BLaER1 (cell line): ENCODE measurements around the gene MALRD1.

Experiments used
- H3K27ac ChIP-seq: shearing (Covaris generic); formaldehyde crosslinking; 2 replicates; pipeline ENCODE4 v1.8.1; 2022
- H3K27me3 ChIP-seq: shearing (Covaris generic); formaldehyde crosslinking; 2 replicates; pipeline ENCODE4 v1.8.1; 2022
- H3K36me3 ChIP-seq: shearing (Covaris generic); formaldehyde crosslinking; 2 replicates; pipeline ENCODE4 v1.8.1; 2022
- H3K4me1 ChIP-seq: shearing (Covaris generic); formaldehyde crosslinking; 2 replicates; pipeline ENCODE4 v1.8.1; 2022
- H3K4me2 ChIP-seq: shearing (Covaris generic); formaldehyde crosslinking; 2 replicates; pipeline ENCODE4 v1.8.1; 2022
- H3K4me3 ChIP-seq: shearing (Covaris generic); formaldehyde crosslinking; 2 replicates; pipeline ENCODE4 v1.8.1; 2022
- H3K9ac ChIP-seq: shearing (Covaris generic); formaldehyde crosslinking; 2 replicates; pipeline ENCODE4 v1.8.1; 2022
- H3K9me3 ChIP-seq: shearing (Covaris generic); formaldehyde crosslinking; 2 replicates; pipeline ENCODE4 v1.8.1; 2022
- H4K20me1 ChIP-seq: shearing (Covaris generic); formaldehyde crosslinking; 2 replicates; pipeline ENCODE4 v1.8.1; 2022
- Cebpa-rat ChIP-seq: shearing (Covaris generic); IDR thresholded peaks from 2 replicates; pipeline ENCODE4 v1.8.1; 2022

Gene MALRD1

DNA sequence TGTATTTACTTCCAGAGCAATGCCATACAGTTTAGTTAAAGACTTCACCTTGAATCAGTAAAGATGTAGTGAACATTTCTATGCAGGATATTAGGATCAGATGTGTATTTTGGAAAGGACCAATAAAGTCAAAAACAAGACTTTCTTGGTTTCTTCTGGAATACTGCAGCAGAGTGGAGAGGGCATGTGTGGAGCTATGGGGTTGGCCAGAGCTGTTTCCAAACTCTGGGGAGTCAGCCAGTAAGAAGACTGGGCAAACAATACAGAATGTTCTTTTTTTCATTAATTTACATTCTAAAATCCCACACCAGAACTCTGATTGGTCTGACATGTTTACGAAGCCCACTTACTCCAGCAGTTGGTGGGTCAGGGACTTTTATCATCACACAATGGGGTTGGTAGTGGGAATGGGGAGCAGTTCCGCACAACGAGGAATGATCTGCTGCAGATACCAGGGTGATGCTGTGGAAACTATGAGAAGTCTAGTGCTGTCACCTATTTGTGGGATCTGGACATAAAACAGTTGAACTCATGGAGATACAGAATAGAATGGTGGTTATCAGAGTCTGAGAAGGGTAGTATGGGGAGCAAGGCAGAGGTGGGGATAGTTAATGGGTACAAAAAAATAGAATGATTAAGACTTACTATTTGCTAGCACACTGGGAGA, 267.7 kb downstream of the MALRD1 start:
- Histone ChIP-seq H3K4me3 (no peak overlapping the region), H3K27ac (no peak overlapping the region), H3K4me1 (no peaks in the 10 kb centered on the region), H4K20me1 (no peaks in the 10 kb centered on the region), H3K9ac (no peak overlapping the region), H3K27me3 (no peaks in the 10 kb centered on the region), H3K4me2 (no peak overlapping the region), H3K36me3 (no peaks in the 10 kb centered on the region), H3K9me3 (no peaks in the 10 kb centered on the region)
- TF ChIP-seq Cebpa-rat = no peak

DNA sequence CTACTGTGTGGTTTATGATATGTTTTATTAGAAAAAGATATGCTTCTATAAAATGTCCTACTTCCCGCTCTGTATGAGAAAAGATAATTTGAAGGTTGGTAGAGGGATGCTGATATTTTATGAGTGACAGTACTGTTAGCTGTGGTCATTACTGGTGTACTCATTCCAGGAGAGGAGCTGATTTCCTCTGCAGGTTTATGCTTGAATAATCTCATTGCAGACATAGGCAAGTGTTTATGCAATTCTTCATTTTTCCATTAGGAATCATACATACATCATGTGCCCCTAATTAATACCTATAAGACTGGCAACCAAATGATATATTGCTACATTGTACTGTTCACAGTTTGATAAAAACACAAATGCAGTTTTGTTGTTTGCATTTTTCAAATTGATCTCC, 269.4 kb downstream of the MALRD1 start:
- Histone ChIP-seq H3K27ac (no peak overlapping the region), H3K4me1 (no peaks in the 10 kb centered on the region), H3K9me3 (no peaks in the 10 kb centered on the region), H3K36me3 (no peaks in the 10 kb centered on the region), H3K27me3 (no peaks in the 10 kb centered on the region), H4K20me1 (no peaks in the 10 kb centered on the region), H3K9ac (no peak overlapping the region), H3K4me2 (no peak overlapping the region), H3K4me3 (no peak overlapping the region)
- no peak for TF ChIP-seq Cebpa-rat

GRCh38 chr10:19325581-19325980, 277.0 kb downstream of the MALRD1 start:
- Histone ChIP-seq H3K27ac (no peak overlapping the region), H3K27me3 (no peaks in the 10 kb centered on the region), H3K9ac (no peak overlapping the region), H3K4me3 (no peak overlapping the region), H3K4me2 (no peak overlapping the region), H4K20me1 (no peaks in the 10 kb centered on the region), H3K9me3 (no peaks in the 10 kb centered on the region), H3K36me3 (no peaks in the 10 kb centered on the region), H3K4me1 (no peaks in the 10 kb centered on the region)
- no peak for TF ChIP-seq Cebpa-rat

DNA sequence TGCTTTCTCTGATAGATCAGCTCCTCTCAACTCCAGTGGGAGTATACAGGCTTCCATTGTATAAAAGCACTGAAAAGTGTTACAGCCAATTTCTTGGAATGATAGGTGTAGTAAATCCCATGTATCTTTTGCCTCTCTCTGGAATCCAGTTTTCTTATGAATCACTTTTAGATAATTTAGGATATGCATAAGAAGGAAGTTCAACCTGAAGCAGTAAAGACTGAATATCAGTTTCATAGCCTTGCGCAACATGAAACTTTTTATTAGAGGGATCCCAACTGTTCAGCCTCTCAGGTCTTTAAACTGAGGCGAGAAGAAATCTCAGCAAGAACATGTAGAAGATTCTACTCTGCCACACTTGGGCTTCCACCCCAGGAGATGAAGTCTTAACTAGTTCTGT, 280.0 kb downstream of the MALRD1 start:
- Histone ChIP-seq H3K4me1 (no peaks in the 10 kb centered on the region), H3K36me3 (no peaks in the 10 kb centered on the region), H4K20me1 (no peaks in the 10 kb centered on the region), H3K9ac (no peak overlapping the region), H3K9me3 (no peaks in the 10 kb centered on the region), H3K4me3 (no peak overlapping the region), H3K4me2 (no peak overlapping the region), H3K27ac (no peak overlapping the region), H3K27me3 (no peaks in the 10 kb centered on the region)
- TF ChIP-seq Cebpa-rat = no peak

GRCh38 chr10:19329475-19329874, 280.9 kb downstream of the MALRD1 start:
- Histone ChIP-seq H3K9me3 (no peaks in the 10 kb centered on the region), H3K27ac (no peak overlapping the region), H3K9ac (no peak overlapping the region), H3K4me3 (no peak overlapping the region), H3K4me1 (no peaks in the 10 kb centered on the region), H3K36me3 (no peaks in the 10 kb centered on the region), H3K4me2 (no peak overlapping the region), H3K27me3 (no peaks in the 10 kb centered on the region), H4K20me1 (no peaks in the 10 kb centered on the region)
- TF ChIP-seq Cebpa-rat = no peak

DNA sequence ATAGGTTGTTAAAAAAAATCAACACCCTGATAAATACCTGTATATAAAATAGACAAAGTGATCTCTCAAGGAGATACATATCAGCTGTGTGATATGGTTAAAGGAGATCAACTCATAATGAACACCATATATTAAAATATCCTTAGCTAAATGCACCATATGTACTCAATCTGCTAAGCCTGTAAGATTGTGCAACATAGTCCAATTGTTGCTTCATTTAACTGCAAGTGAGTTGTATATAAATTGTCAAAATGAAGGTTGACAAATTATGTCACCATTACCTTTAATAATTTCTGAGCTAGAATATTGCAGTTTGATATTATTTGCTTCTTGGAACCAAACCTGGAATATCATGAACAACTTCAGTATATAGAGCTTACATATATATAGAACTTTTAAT, 283.7 kb downstream of the MALRD1 start:
- Histone ChIP-seq H3K27ac (no peak overlapping the region), H3K4me3 (no peak overlapping the region), H3K4me2 (no peak overlapping the region), H4K20me1 (no peaks in the 10 kb centered on the region), H3K27me3 (no peaks in the 10 kb centered on the region), H3K36me3 (no peaks in the 10 kb centered on the region), H3K9me3 (no peaks in the 10 kb centered on the region), H3K4me1 (no peaks in the 10 kb centered on the region), H3K9ac (no peak overlapping the region)
- no peak for TF ChIP-seq Cebpa-rat

- H3K4me2 ChIP-seq = no peak overlapping the region
- H3K4me3 ChIP-seq = no peak overlapping the region
These were observed 285.0 kb downstream of the MALRD1 start for GRCh38 chr10:19333631-19334030.

DNA sequence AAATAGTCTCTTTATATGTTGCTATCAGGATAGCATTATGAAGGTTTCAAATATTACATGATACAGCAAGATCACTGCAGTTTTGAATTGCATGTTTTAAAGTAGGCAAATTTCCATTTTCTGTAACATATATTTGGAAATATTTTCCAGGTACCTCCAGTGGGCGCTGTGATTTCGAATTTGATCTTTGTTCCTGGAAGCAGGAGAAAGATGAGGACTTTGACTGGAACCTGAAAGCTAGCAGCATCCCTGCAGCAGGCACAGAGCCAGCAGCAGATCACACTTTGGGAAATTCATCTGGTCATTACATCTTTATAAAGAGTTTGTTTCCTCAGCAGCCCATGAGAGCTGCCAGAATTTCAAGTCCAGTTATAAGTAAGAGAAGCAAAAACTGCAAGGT, 299.0 kb downstream of the MALRD1 start:
- Histone ChIP-seq H4K20me1 (no peaks in the 10 kb centered on the region), H3K27ac (no peak overlapping the region), H3K4me3 (no peak overlapping the region), H3K9ac (no peak overlapping the region), H3K4me1 (no peaks in the 10 kb centered on the region), H3K27me3 (no peaks in the 10 kb centered on the region), H3K4me2 (no peak overlapping the region), H3K9me3 (no peaks in the 10 kb centered on the region), H3K36me3 (no peaks in the 10 kb centered on the region)
- TF ChIP-seq Cebpa-rat = no peak

More at GRCh38 chr10:19333631-19334030, 285.0 kb downstream of the MALRD1 start:
- Histone ChIP-seq H3K36me3 (no peaks in the 10 kb centered on the region), H3K27ac (no peak overlapping the region), H3K27me3 (no peaks in the 10 kb centered on the region), H3K9me3 (no peaks in the 10 kb centered on the region), H3K4me1 (no peaks in the 10 kb centered on the region), H3K9ac (no peak overlapping the region), H4K20me1 (no peaks in the 10 kb centered on the region)
- no peak for TF ChIP-seq Cebpa-rat

DNA sequence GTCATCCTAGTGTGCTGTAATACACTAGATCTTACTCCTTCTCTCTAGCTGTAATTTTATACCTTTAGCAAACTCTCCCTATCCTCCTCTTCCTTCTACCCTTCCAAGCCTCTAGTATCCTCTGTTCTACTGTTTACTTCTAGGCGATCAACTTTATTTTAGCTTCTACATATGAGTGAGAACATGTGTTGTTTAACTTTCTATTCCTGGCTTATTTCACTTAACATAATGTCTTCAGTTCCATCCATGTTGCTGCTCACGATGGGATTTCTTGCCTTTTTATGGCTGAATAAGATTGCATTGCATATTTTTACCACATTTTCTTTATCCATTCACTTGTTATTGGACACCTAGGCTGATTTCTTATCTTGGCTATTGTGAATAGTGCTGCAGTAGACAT, 318.6 kb downstream of the MALRD1 start:
- Histone ChIP-seq H4K20me1 (no peaks in the 10 kb centered on the region), H3K9me3 (no peaks in the 10 kb centered on the region), H3K27ac (no peak overlapping the region), H3K4me1 (no peaks in the 10 kb centered on the region), H3K4me3 (no peak overlapping the region), H3K9ac (no peak overlapping the region), H3K36me3 (no peaks in the 10 kb centered on the region), H3K27me3 (no peaks in the 10 kb centered on the region), H3K4me2 (no peak overlapping the region)
- no peak for TF ChIP-seq Cebpa-rat

GRCh38 chr10:19373988-19374387, 325.4 kb downstream of the MALRD1 start:
- no peak overlapping the region for H3K4me2 ChIP-seq
- H4K20me1 ChIP-seq = no peaks in the 10 kb centered on the region
- no peaks in the 10 kb centered on the region for H3K27me3 ChIP-seq
- no peaks in the 10 kb centered on the region for H3K9me3 ChIP-seq
- no peak overlapping the region for H3K9ac ChIP-seq
- no peak overlapping the region for H3K4me3 ChIP-seq
- TF ChIP-seq Cebpa-rat = no peak
- no peak overlapping the region for H3K27ac ChIP-seq
- no peaks in the 10 kb centered on the region for H3K4me1 ChIP-seq
- no peaks in the 10 kb centered on the region for H3K36me3 ChIP-seq

- Histone ChIP-seq H3K9ac (no peak overlapping the region), H3K27me3 (no peaks in the 10 kb centered on the region), H3K27ac (no peak overlapping the region), H4K20me1 (no peaks in the 10 kb centered on the region), H3K4me3 (no peak overlapping the region), H3K4me2 (no peak overlapping the region), H3K4me1 (no peaks in the 10 kb centered on the region), H3K9me3 (no peaks in the 10 kb centered on the region), H3K36me3 (no peaks in the 10 kb centered on the region)
- no peak for TF ChIP-seq Cebpa-rat
These were observed 337.3 kb downstream of the MALRD1 start for GRCh38 chr10:19385846-19386450.
